H9 (cell line): Measurements from ENCODE around the gene GSTO2. TPM values are rescaled to one million over a fixed set of nuclear protein-coding genes. Genes with fewer than 3 reads are reported as not detected.

ENCODE experiments used
- DNase-seq: peaks from one replicate; pipeline ENCODE4 v3.0.0-alpha.2; 2017
- H2AFZ ChIP-seq: one replicate; pipeline ENCODE4 v1.6.1; 2013; ENCODE audit warnings: mild to moderate bottlenecking, low read length, control low read depth, moderate library complexity
- H2AK5ac ChIP-seq: 2 replicates; pipeline ENCODE4 v1.6.1; 2013; ENCODE audit warnings: low read length, control low read depth, mixed read lengths; ENCODE audit not compliant: insufficient read length
- H2BK120ac ChIP-seq: one replicate; pipeline ENCODE4 v1.6.1; 2013; ENCODE audit warnings: low read depth, mild to moderate bottlenecking, low read length, control low read depth, inconsistent platforms; ENCODE audit not compliant: poor library complexity, severe bottlenecking
- H2BK12ac ChIP-seq: 2 replicates; pipeline ENCODE4 v1.6.1; 2013; ENCODE audit warnings: low read length, control low read depth, mixed read lengths, low read depth; ENCODE audit not compliant: insufficient read length
- H2BK15ac ChIP-seq: 2 replicates; pipeline ENCODE4 v1.6.1; 2013; ENCODE audit warnings: low read depth, low read length, control low read depth
- H2BK20ac ChIP-seq: one replicate; pipeline ENCODE4 v1.6.1; 2013; ENCODE audit warnings: low read depth, mild to moderate bottlenecking, low read length, control low read depth, inconsistent platforms; ENCODE audit not compliant: poor library complexity, severe bottlenecking
- H2BK5ac ChIP-seq: 2 replicates; pipeline ENCODE4 v1.6.1; 2013; ENCODE audit warnings: low read length, control low read depth, mixed read lengths; ENCODE audit not compliant: insufficient read length
- H3K14ac ChIP-seq: 2 replicates; pipeline ENCODE4 v1.6.1; 2013; ENCODE audit warnings: low read length, control low read depth; ENCODE audit not compliant: insufficient read depth
- H3K18ac ChIP-seq: 2 replicates; pipeline ENCODE4 v1.6.1; 2013; ENCODE audit warnings: low read depth, mild to moderate bottlenecking, mixed read lengths, low read length, control low read depth; ENCODE audit not compliant: insufficient read length
- H3K23ac ChIP-seq: 2 replicates; pipeline ENCODE4 v1.6.1; 2013; ENCODE audit warnings: low read length, control low read depth, mixed read lengths, low read depth; ENCODE audit not compliant: insufficient read length
- H3K23me2 ChIP-seq: 2 replicates; pipeline ENCODE4 v1.6.1; 2013; ENCODE audit warnings: low read depth, mild to moderate bottlenecking, mixed read lengths, low read length, control low read depth; ENCODE audit not compliant: insufficient read length, poor library complexity, severe bottlenecking
- H3K27ac ChIP-seq: 2 replicates; pipeline ENCODE4 v1.5.1; 2013; ENCODE audit warnings: low read length, control low read depth, mixed read lengths, low read depth; ENCODE audit not compliant: insufficient read length
- H3K27me3 ChIP-seq: 2 replicates; pipeline ENCODE4 v1.6.1; 2013; ENCODE audit warnings: low read length, control low read depth, inconsistent platforms; ENCODE audit not compliant: insufficient read depth
- H3K4ac ChIP-seq: 2 replicates; pipeline ENCODE4 v1.6.1; 2013; ENCODE audit warnings: low read depth, mild to moderate bottlenecking, control low read depth, inconsistent platforms, low read length, moderate library complexity
- H3K4me1 ChIP-seq: 2 replicates; pipeline ENCODE4 v1.6.1; 2013; ENCODE audit warnings: low read length, control low read depth, inconsistent platforms; ENCODE audit not compliant: insufficient read depth
- H3K4me2 ChIP-seq: 2 replicates; pipeline ENCODE4 v1.6.1; 2013; ENCODE audit warnings: low read length, control low read depth, mixed read lengths; ENCODE audit not compliant: insufficient read length, insufficient read depth
- H3K56ac ChIP-seq: 2 replicates; pipeline ENCODE4 v1.6.1; 2013; ENCODE audit warnings: low read depth, mild to moderate bottlenecking, mixed read lengths, low read length, control low read depth; ENCODE audit not compliant: insufficient read length
- H3K79me1 ChIP-seq: 2 replicates; pipeline ENCODE4 v1.6.1; 2013; ENCODE audit warnings: low read depth, mild to moderate bottlenecking, moderate library complexity, low read length, control low read depth, inconsistent platforms; ENCODE audit not compliant: insufficient read depth, poor library complexity, severe bottlenecking
- H3K79me2 ChIP-seq: 2 replicates; pipeline ENCODE4 v1.6.1; 2013; ENCODE audit warnings: low read length, control low read depth, inconsistent platforms; ENCODE audit not compliant: insufficient read depth
- H3K9ac ChIP-seq: 2 replicates; pipeline ENCODE4 v1.6.1; 2013; ENCODE audit warnings: low read length, control low read depth, mixed read lengths; ENCODE audit not compliant: insufficient read length; ENCODE audit errors: extremely low read depth
- H3K9me3 ChIP-seq: one replicate; pipeline ENCODE4 v1.6.1; 2013; ENCODE audit warnings: low read depth, low read length, inconsistent platforms; ENCODE audit not compliant: control insufficient read depth
- H3T11ph ChIP-seq: one replicate; pipeline ENCODE4 v1.6.1; 2013; ENCODE audit warnings: mild to moderate bottlenecking, low read length, control low read depth, inconsistent platforms
- H4K20me1 ChIP-seq: one replicate; pipeline ENCODE4 v1.6.1; 2013; ENCODE audit not compliant: control insufficient read depth, insufficient read length, insufficient read depth
- H4K5ac ChIP-seq: 2 replicates; pipeline ENCODE4 v1.6.1; 2013; ENCODE audit warnings: low read depth, mild to moderate bottlenecking, mixed read lengths, low read length, control low read depth; ENCODE audit not compliant: insufficient read length
- H4K8ac ChIP-seq: replicated peaks from 2 replicates; pipeline ENCODE4 v1.6.1; 2013; ENCODE audit warnings: low read length, control low read depth, mixed read lengths, low read depth; ENCODE audit not compliant: insufficient read length
- H4K91ac ChIP-seq: 2 replicates; pipeline ENCODE4 v1.6.1; 2013; ENCODE audit warnings: low read depth, mild to moderate bottlenecking, moderate library complexity, mixed read lengths, low read length, control low read depth; ENCODE audit not compliant: insufficient read length
- H3K27ac Mint-ChIP-seq, 3 experiments: 2 replicates in 2 of 3; 3 replicates in 1 of 3; pipeline ENCODE4 v1.8.0; 2020 to 2021; ENCODE audit warnings: mixed read lengths in 3 of 3, mild to moderate bottlenecking in 1 of 3, moderate library complexity in 1 of 3
- H3K27me3 Mint-ChIP-seq: 2 replicates; pipeline ENCODE4 v1.8.0; 2021; ENCODE audit warnings: low read depth, mild to moderate bottlenecking, moderate library complexity, mixed read lengths
- H3K36me3 Mint-ChIP-seq, 3 experiments: 2 replicates in 2 of 3; 3 replicates in 1 of 3; pipeline ENCODE4 v1.8.0; 2020 to 2021; ENCODE audit warnings: low read depth in 3 of 3, mixed read lengths in 3 of 3; ENCODE audit not compliant: insufficient read depth in 1 of 3
- H3K4me1 Mint-ChIP-seq, 2 experiments: 2 replicates each; pipeline ENCODE4 v1.8.0; 2020; ENCODE audit warnings: mixed read lengths in 2 of 2
- H3K4me3 Mint-ChIP-seq, 2 experiments: 2 replicates in 1 of 2; 3 replicates in 1 of 2; pipeline ENCODE4 v1.8.0; 2020 to 2021; ENCODE audit warnings: mild to moderate bottlenecking in 2 of 2, mixed read lengths in 2 of 2, moderate library complexity in 1 of 2
- H3K9me3 Mint-ChIP-seq, 2 experiments: 2 replicates in 1 of 2; 3 replicates in 1 of 2; pipeline ENCODE4 v1.8.0; 2020; ENCODE audit warnings: mild to moderate bottlenecking in 2 of 2, mixed read lengths in 2 of 2, moderate library complexity in 1 of 2
- CTCF ChIP-seq: fragments of 200-600 bp; sonication (generic); conservative IDR thresholded peaks from 3 replicates; pipeline ENCODE4 v1.8.0; 2021; ENCODE audit warnings: antibody characterized with exemption, mild to moderate bottlenecking
- WGBS: extraction: QIAGEN DNeasy Blood & Tissue Kit; methylation state at CpG from one replicate; pipeline ENCODE4 v1.1.7; 2013; ENCODE audit warnings: missing lambda C conversion rate, low lambda C conversion rate, mixed read lengths; ENCODE audit not compliant: insufficient read length; ENCODE audit errors: extremely low coverage; 5-methylcytosine and 5-hydroxymethylcytosine counted together
- total RNA-seq: library from RNA; stranded (reverse); gene quantifications from 2 replicates; pipeline ENCODE4 v1.2.1, GENCODE V29; 2021

The GSTO2 gene
- total RNA-seq, 1 experiment from 2014 or later = 14.5 TPM

- H2BK12ac ChIP-seq = no peak overlapping the region
- H2AK5ac ChIP-seq = no peak overlapping the region
- H3K23ac ChIP-seq = no peak overlapping the region
- Mint-ChIP-seq H3K27me3 (no peaks in the 10 kb centered on the region), H3K4me3 (peak overlapping the region in 1 of 2 experiments; percentile 55; a peak in 1 of 5 replicates), H3K27ac (peak overlapping the region; percentile 91 to 96 (median 94)), H3K4me1 (peaks cover 86 to 91% of the 10 kb centered on the region in 2 experiments), H3K9me3 (no peaks in the 10 kb centered on the region), H3K36me3 (peaks cover 2 to 5% (median 3%) of the 10 kb centered on the region in 3 experiments; a peak in 3 of 7 replicates)
- no peak overlapping the region for H2AFZ ChIP-seq
- H3K4me1 ChIP-seq = peaks cover 41% of the 10 kb centered on the region; the same call in 1 of the 2 replicates
- H3K4me2 ChIP-seq = no peak overlapping the region
- no CpG with 5 or more reads among the region's 11 CpGs for WGBS
- H2BK15ac ChIP-seq = no peak overlapping the region
- H3K27me3 ChIP-seq = no peaks in the 10 kb centered on the region
- H3K27ac ChIP-seq = no peak overlapping the region
- H3K79me2 ChIP-seq = peaks cover 38% of the 10 kb centered on the region; the same call in 1 of the 2 replicates
- H3K79me1 ChIP-seq = no peaks in the 10 kb centered on the region
- H3K4ac ChIP-seq = no peak overlapping the region
- no peaks in the 10 kb centered on the region for H3K9me3 ChIP-seq
- H3K56ac ChIP-seq = no peak overlapping the region
- no peak overlapping the region for H4K5ac ChIP-seq
- H2BK5ac ChIP-seq = no peak overlapping the region
- no peak overlapping the region for H4K8ac ChIP-seq
- no peak overlapping the region for H3K18ac ChIP-seq
- no peak for TF ChIP-seq CTCF
- H3K23me2 ChIP-seq = peaks cover 10% of the 10 kb centered on the region
- H2BK120ac ChIP-seq = no peak overlapping the region
- H3T11ph ChIP-seq = no peak overlapping the region
- H4K91ac ChIP-seq = no peak overlapping the region
- no peak for DNase-seq
- peaks cover 3% of the 10 kb centered on the region for H4K20me1 ChIP-seq
- no peak overlapping the region for H3K14ac ChIP-seq
- H2BK20ac ChIP-seq = no peak overlapping the region
- H3K9ac ChIP-seq = no peak overlapping the region
Observed at GRCh38 chr10:104332243-104333031, 63.5 kb downstream of the GSTO2 start.
